NCI-H146 (cell line): ENCODE data around the gene SLC16A4.

ENCODE experiments used
- DNase-seq: peaks from one replicate; lab custom pipeline; 2025; lab: John Stamatoyannopoulos, UW

The SLC16A4 gene

DNA sequence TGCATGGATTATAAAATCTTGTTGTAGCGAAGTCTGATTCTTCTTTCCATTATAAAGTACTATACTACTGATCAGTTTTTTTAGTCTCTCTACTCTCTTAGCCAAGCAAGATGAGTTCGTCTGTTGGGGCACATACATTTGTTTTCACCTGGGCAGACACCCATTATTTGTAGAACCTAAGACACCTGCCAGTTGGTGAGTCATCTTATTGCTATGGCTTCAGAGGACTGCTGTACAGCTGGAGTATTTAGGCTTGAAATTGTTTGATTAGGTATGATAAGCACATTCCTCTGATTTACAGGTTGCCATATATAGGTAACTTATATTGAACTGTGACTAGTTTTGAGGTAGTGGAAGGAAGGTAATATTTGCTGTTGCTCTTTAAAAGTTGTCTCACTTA lies 34.4 kb downstream of the SLC16A4 start:
- DNase-seq, result peak; percentile 44

DNA sequence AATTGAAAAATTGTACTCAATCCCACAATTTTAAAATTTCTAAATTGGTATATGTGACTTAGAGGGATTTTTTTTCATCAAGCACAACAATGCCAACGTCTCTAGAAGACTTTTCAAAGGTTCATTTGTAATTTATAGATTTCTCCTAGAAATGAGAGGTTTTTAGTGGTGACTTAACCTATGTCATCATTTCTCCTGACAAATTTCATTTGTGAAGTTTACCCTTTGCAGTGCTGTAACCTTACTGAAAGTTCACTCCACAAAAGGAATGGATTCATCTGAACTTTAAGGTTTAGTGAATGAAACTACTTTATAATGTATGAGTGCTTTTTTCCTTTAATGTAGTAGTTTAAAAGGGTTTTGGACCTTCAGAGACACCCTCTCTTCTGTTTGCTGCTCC lies 35.5 kb downstream of the SLC16A4 start:
- DNase-seq, result no peak

DNA sequence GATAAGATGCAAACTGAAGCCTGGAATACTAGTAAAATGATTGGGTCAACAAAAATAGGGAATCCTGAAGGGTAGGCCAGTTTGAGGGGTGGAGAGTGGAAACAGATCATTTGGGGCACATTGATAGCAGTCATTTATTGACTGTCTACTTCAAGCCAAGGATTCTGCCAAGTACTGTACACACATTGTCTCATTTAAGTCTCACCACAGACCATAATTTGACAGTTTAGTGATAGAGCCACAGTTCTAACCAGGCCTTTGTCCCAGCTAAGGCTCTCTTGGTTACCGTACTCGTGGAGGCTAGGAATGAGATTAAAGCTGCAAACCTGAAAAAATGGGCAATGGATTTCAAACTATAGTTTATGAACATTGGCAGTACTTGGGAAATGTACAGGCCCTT lies 40.5 kb downstream of the SLC16A4 start:
- DNase-seq, result no peak

DNA sequence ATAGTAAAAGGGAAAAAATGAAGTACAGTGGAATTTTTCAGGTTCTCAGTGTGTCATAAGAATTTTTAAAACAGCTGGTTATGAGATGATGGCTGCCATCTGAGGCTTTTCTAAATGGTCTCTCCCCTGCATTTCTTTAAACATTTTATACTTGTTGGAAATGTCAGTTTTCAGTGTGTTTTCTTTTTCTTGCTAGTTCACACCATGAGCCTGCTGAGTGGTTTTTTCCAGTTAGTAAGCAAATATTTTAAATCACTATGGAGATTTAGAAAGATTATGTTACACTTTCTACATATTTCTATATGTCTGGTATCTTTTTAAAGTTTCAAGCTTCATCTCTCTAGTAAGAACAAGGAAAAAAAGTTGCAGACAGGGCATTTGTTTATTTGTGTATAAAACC lies 42.1 kb downstream of the SLC16A4 start:
- no peak for DNase-seq

DNA sequence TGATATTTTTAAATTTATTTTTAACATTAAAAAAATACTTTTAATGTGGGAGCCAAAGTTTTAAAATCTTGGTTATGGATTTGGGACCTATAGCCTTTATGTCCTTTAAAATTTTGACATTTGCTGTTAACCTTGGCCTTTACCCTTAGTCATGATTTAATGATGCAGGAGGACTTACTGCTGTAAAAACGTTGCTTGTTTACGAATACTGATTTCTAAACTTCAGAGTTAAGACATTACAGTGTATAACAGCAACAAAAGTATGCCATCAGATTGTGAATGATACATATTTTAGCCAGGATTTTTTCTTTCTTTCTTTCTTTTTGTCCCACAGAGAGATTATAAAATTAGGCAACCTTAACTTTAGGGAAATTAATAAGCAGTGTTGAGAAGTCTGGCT lies 42.8 kb downstream of the SLC16A4 start:
- no peak for DNase-seq

DNA sequence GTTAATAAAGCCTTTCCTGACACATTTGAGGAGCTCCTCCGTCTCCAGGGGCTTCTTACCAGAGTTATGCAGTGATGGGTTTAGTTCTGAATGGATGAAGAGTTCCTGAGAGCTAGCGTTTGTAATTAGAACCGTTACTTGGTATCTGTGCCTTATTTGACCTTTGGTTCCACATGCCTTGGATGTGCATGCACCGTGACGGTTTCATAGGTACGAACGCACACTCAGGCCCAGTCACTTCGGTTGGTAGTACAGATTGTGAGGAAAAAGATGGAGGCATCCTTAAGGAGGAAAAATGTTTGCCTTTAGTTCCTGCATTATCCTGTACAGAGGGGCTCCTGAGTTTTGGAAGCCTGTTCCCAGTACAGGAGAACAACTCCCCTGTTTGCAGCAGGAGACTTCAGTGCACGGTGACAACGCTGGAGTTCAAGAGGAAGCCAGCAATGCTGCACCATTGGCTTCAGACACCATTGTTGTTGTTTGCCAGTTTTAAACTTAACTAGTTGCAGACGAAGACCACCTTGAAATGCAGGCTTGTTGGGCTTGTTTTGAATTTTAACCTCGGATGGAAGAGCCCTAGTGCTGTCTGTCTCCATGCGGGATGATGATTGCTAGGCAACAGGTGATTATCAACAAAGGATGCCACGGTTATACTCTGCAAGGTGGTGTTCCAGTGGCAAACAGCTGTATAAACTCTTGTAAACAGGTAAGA lies 43.5 kb downstream of the SLC16A4 start:
- no peak for DNase-seq

DNA sequence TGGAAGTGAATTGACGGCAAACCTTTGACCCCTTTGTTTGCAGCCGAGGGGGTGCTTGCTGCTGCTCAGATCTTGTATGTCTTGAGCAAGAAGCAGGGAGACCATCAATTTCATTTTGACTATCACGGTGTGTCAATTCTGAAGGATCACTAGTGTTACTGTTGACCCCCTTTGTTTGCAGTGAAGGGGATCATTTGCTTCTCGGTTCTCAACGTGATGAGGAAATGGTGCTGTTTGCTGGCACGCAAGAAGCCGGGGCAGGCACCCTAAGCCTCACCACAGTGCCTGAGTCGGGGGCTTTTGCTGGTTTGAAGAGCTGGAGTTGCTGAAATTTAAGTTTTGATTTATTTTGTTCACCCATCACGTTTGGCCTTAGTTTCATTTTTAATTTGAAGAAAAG lies 44.1 kb downstream of the SLC16A4 start:
- DNase-seq, result no peak

DNA sequence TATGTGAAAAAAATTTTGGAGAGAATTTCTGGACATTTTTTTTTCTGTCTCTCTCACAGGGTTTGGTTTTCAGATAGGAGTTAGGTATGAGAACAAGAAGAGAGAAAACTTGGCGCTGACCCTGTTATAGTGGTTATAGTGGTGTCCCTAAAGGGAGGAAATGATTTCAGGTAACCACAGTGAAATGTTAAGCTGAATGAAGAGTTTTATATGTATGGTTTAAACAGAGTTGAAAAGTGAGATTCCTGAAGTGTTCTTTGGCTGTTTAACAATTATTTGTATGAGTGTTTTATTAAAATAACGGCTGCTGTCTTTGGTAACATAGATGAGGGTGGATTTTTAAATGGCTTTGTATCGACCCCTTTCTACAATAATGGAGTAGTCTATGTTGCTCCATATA lies 45.3 kb downstream of the SLC16A4 start:
- DNase-seq, result no peak

DNA sequence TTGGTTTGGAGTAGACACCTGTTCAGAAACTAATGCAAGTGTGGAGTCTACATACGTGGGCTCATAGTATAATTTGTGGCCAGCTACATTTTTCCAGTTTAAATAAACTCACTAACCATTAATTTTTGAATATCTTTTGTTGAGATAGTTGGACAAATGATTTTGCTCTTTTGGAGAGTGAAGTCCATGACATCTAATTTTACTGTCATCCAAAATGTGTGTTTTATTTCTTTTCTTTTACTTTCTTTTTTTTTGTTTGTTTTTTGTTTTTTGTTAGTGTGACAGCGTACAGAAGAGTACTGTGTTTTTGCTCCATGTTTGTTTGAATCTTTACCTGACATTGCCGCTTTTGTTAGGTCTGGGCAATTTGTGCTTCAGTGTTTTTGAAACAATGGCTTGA lies 46.7 kb downstream of the SLC16A4 start:
- no peak for DNase-seq

DNA sequence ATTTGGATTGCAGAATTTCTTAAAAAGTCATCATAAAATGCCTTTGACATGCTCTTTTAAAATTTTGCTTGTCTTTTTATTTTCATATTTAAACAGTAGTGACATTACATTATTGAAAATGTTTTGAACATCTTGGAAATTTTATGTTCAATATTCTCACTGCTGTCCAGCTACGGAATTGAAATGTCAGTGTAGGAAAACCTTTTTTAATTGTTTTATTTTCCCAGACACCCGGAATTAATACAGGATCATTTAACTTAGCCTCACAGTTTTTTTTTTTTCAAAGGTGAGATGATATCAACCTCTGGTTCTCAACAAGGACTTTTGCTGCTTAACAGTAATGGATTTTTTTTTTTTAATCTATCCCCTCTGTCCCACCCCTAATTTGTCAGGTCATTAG lies 47.6 kb downstream of the SLC16A4 start:
- DNase-seq, result no peak

DNA sequence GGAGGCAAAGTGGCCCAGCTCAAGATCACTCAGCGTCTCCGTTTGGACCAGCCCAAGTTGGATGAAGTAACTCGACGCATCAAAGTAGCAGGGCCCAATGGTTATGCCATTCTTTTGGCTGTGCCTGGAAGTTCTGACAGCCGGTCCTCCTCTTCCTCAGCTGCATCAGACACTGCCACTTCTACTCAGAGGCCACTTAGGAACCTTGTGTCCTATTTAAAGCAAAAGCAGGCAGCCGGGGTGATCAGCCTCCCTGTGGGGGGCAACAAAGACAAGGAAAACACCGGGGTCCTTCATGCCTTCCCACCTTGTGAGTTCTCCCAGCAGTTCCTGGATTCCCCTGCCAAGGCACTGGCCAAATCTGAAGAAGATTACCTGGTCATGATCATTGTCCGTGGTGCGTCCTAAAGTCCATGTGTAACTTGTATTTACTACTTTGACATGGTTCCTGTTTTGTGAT lies 48.9 kb downstream of the SLC16A4 start:
- DNase-seq, result no peak

DNA sequence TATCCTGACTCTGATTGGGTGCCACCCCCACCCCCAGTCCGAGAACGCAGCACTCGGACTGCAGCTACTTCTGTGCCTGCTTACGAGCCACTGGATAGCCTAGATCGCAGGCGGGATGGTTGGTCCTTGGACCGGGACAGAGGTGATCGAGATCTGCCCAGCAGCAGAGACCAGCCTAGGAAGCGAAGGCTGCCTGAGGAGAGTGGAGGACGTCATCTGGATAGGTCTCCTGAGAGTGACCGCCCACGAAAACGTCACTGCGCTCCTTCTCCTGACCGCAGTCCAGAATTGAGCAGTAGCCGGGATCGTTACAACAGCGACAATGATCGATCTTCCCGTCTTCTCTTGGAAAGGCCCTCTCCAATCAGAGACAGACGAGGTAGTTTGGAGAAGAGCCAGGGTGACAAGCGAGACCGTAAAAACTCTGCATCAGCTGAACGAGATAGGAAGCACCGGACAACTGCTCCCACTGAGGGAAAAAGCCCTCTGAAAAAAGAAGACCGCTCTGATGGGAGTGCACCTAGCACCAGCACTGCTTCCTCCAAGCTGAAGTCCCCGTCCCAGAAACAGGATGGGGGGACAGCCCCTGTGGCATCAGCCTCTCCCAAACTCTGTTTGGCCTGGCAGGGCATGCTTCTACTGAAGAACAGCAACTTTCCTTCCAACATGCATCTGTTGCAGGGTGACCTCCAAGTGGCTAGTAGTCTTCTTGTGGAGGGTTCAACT lies 49.5 kb downstream of the SLC16A4 start:
- DNase-seq, result no peak

DNA sequence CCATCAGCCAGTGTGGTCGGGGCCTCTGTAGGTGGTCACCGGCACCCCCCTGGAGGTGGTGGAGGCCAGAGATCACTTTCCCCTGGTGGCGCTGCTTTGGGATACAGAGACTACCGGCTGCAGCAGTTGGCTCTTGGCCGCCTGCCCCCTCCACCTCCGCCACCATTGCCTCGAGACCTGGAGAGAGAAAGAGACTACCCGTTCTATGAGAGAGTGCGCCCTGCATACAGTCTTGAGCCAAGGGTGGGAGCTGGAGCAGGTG lies 50.7 kb downstream of the SLC16A4 start:
- no peak for DNase-seq

DNA sequence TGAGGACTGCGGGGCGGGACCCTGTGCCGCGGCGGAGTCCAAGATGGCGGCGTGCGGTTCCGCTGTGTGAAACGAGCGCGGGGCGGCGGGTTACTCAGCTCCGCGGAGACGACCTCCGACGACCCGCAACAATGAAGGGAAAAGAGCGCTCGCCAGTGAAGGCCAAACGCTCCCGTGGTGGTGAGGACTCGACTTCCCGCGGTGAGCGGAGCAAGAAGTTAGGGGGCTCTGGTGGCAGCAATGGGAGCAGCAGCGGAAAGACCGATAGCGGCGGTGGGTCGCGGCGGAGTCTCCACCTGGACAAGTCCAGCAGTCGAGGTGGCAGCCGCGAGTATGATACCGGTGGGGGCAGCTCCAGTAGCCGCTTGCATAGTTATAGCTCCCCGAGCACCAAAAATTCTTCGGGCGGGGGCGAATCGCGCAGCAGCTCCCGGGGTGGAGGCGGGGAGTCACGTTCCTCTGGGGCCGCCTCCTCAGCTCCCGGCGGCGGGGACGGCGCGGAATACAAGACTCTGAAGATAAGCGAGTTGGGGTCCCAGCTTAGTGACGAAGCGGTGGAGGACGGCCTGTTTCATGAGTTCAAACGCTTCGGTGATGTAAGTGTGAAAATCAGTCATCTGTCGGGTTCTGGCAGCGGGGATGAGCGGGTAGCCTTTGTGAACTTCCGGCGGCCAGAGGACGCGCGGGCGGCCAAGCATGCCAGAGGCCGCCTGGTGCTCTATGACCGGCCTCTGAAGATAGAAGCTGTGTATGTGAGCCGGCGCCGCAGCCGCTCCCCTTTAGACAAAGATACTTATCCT lies 51.2 kb downstream of the SLC16A4 start:
- peak; percentile 56 for DNase-seq

DNA sequence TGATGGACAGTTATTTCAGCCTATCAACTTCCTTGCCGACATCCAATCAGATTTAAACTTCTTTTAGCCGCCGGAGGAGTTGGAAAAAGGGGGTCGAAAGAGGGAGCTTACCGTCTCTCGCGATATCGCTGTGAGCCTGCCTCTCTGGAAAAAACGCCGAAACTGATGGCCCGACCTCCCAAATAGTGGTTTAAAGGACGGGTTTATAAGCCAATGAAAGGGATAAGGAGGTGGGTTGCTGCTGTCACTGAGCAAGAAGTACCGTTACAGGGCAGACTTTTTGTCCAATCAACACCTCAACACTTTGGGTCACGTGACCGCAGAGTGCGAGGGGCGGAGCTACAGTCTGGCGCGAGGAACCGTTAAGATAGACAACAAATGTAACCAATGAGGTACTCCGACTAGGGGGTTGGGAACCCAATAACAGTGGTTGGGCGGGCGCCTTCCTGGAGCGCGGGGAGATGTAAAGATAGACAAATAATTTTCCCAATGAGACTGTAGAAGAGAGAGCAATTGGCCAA lies 51.9 kb downstream of the SLC16A4 start, which contains the start of gene RBM15:
RBM15 (plus strand) TSS at position 492 of the 521 bp plus-strand sequence; CDS start at position 521, 29 bp downstream.
- peak; percentile 100 for DNase-seq

DNA sequence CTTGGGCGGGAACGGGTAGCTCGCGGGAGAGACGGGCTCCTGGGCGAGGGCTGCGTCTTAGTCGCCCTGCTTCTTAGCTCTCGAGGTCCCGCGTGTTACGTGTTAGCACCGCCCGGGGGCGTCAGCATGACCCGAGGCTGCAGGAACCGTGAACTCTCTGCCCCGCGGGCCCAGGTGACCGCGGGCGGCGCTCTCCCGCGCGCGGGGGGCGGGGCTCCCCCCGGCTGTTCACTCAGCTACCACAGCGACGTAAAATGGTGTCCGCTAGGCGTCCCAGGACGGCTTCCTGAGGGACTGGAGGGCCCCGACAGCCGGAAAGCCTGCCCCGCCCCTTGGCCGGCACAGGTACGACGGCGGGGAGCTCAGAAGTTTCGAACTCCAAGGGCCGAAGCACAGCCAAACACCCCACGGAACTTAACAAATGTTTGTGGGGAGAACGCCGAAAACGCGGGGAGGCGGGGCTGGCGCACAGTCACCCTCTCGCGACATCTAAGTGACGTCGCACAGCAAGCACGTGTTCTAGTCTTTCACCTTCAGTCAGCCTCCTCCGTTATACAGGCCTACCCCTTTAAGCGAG lies 52.4 kb downstream of the SLC16A4 start:
- peak; percentile 94 for DNase-seq

DNA sequence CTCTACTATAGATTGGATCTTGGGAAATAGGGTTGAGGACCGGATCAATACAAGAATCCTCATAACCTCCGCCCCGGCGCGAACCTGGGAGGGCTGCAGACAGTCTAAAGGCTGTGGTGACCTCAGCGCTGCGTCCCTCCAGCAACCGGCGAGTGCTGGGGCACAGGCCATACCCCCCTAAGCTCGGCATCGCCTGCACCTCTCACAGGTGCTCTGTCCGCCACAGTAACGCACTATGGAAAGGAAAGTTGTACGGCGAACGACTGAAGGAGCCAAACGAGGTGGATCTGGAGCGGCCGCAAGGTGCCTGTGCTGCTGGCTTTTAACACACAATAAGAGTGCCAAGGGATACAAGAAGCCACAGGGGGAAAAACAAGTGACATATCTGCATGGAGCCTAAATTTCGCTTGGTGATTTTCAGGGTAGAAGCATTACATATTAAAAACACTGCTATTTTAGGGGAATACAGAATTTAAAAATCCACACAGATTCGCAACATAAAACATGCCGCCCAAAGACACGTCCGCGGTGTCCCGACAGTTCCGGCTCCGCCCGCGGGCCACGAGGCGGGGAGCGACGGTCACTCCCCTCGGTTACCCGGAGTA lies 53.0 kb downstream of the SLC16A4 start:
- peak; percentile 71 for DNase-seq

DNA sequence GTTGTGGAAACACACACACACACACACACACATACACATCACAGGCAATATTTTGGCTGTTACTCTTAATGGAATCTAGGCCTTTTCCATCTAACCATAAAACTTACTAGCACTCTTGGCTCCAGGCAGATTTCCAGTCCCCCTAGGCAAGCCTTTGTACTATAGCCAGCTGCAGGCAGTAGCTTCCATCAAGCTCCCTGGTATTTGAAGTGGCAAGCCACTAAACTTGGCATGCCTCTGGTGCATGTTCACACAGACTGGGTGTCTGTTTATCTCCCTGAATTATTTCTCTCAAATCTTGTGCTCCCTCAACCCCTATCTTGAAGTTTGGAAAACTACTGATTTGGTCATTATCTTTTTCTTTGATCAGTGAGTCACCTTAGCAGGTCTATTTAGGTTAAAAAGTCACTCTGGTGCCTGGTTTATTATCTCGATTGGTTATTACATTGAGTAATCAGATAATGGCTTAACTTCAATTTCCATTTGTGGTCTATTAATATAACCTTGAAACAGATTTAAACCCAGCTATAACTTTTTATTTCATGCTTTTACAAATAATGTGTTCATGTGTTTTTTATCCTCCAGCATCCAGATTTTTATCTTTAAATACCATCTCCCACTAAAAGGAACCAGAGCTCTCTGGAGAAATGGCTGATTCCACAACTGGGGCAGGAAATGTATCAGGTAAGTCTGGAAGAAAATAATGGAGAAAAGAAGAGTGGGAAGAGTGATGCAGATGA lies 54.4 kb downstream of the SLC16A4 start:
- DNase-seq, result no peak

DNA sequence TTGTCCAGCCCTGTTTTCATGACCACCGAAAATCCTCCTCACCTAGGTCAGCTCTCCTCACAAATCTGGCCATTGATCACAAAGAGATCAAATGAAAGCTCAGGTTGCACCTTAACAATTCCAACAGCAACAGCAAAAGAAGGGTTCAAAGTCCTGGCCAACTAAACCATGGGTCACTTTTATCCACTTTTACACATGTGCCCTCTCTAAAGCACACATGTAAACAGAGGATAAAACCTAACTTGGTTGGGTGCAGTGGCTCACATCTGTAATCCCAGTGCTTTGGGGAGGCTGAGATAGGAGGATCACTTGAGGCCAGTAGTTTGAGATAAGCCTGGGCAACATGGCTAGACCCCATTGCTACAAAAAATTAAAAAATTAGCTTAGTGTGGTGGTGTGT lies 55.6 kb downstream of the SLC16A4 start:
- DNase-seq, result no peak

DNA sequence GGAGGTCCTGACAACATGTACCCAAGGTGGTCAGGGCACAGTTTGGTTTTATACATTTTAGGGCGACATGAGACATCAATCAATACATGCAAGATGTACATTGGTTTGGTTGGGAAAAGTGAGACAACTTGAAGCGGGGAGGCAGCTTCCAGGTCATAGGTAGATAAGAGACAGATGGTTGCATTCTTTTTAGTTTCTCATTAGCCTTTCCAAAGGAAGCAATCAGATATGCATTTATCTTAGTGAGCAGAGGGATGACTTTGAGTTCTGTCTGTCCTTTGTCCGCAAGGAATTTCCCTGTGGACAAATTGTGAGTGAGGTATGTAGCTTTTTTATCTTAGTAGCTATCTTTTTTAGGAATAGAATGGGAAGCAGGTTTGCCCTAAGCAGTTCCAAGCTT lies 62.1 kb downstream of the SLC16A4 start:
- no peak for DNase-seq

DNA sequence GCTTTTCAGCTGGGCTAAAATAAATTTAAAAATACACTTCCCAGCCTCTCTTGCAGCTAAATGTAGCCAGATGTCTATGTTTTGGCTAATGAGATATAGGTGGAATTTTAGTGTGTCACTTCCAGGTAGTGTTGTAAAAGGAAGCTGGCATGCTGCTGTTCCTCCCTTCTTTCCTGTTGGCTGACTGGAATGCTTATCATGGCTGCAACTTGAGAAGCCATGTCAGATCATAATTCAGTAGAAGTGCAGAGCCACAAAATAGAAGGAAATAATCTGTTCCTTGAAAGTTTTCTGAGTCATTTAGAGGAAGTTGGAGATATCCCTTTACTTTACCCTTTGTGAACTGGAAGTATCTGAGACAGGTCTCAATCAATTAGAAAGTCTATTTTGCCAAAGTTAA lies 62.6 kb downstream of the SLC16A4 start:
- DNase-seq, result no peak
